Activated gamma-delta T cell treated with Interleukin-2 at 50 U/mL for 16 hours (primary cell): ENCODE results near the gene RNF128.

Source experiments
- DNase-seq: peaks from one replicate; pipeline ENCODE4 v3.0.0-alpha.2; 2020

The RNF128 gene, protein sequence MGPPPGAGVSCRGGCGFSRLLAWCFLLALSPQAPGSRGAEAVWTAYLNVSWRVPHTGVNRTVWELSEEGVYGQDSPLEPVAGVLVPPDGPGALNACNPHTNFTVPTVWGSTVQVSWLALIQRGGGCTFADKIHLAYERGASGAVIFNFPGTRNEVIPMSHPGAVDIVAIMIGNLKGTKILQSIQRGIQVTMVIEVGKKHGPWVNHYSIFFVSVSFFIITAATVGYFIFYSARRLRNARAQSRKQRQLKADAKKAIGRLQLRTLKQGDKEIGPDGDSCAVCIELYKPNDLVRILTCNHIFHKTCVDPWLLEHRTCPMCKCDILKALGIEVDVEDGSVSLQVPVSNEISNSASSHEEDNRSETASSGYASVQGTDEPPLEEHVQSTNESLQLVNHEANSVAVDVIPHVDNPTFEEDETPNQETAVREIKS

DNA sequence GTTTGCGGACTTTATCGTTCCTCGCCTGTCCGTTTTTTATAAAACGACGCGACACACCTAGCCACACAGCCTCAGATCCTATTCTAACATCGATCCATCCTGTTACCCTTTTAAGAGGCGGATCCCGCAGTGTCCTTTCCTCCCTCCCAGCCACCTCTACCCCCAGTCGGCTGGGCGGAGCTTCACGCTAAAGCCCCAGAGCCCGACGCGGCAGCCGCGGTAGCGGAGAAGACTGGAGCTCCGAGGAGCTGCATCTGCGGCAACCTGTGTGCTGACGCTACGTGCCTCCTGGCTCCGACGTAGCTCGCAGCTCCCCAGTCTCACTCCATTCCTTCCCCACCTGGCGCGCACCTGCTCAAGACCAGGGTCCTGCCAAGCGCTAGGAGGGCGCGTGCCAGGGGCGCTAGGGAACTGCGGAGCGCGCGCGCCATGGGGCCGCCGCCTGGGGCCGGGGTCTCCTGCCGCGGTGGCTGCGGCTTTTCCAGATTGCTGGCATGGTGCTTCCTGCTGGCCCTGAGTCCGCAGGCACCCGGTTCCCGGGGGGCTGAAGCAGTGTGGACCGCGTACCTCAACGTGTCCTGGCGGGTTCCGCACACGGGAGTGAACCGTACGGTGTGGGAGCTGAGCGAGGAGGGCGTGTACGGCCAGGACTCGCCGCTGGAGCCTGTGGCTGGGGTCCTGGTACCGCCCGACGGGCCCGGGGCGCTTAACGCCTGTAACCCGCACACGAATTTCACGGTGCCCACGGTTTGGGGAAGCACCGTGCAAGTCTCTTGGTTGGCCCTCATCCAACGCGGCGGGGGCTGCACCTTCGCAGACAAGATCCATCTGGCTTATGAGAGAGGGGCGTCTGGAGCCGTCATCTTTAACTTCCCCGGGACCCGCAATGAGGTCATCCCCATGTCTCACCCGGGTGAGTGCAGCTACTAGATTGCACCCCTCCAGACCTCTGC, at the start of gene RNF128:
Gene RNF128, plus strand, starts transcription at position 217 of the 953 bp plus-strand sequence. Its CDS starts 213 bp downstream, at position 430.
- no peak for DNase-seq

DNA sequence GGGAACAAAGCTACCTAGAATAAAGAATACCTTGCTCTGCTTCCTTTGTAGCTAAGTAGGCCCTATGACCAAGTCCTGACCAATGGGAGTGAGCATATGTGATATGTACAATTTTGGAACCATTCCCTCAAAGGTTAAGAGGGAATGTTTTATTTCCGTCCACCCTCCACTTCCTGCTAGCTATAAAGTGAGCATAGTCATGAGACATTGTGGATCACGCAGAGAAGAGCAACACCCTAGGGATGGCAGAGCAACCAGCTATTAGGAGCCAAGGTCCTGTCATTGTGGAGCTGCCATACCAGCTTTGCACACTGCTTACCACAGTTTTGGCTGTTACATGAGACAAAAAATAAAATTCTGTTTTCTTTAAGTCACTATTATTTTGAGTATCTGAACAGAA, 45.8 kb upstream of the RNF128 start:
- DNase-seq, result no peak

DNA sequence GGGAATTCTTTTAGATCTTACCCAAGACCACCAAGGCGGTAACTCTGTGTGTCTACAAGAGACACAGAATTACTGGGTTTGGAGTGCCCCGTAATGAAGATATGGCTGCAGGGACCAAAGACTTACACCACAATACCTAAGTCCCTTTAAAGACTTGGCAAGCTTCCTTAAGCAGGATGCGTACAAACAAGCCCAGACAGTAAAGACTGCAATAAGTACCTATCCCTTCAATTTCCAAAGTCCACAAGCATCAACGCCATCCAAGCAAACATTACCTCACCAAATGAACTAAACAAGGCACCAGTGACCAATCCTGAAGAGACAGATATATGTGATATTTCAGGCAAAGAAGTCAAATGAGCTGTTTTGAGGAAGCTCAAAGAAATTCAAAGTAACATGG, 42.3 kb upstream of the RNF128 start:
- DNase-seq, result no peak

DNA sequence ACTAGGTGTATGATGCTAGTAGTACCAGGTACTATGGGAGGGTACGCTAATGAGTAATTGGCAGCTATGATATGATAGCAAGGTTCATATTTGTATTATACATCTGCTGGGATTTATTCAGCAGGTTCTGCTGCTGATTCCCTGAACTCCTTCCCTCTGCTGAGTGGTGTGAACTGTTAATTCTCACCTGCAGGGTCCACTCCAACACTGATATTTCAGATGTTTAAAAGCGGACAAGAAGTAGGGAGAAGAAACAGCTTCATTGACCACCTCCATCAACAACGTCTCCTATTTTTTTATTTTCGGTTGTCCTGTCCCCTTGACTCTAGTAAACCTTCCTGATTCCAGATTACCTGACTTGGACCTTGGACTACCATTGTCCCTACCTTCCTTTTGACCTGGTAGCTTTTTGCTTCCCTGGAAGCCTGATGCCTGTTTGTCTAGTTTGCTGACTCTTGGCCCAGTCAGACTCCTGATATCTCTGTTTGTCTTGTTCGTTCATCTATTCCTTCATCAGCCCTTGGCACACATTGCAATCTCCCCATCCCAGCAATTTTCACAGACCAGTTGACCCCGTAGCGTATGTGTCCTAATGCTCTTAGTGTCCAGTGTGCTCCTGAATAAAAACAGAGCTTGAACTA, 34.0 kb upstream of the RNF128 start:
- no peak for DNase-seq

DNA sequence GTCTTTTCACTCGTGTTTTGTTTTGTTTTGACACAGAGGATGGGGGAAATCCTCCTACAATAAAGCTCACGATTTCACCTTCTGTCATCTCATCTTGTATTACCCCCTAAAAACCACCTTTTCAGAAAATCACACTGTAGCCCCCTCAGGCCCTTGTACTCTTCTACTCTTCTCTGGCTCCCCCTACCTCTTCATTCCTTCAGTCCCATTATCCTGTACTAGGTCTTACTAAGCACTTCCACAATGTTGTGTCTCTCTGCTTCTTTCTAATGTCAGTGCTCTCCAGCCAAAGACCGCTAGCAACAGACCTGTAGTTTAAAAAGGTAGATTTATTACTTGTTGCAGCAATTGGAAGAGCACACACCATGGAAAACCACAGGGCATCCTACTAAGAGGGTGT, 30.0 kb upstream of the RNF128 start:
- no peak for DNase-seq

DNA sequence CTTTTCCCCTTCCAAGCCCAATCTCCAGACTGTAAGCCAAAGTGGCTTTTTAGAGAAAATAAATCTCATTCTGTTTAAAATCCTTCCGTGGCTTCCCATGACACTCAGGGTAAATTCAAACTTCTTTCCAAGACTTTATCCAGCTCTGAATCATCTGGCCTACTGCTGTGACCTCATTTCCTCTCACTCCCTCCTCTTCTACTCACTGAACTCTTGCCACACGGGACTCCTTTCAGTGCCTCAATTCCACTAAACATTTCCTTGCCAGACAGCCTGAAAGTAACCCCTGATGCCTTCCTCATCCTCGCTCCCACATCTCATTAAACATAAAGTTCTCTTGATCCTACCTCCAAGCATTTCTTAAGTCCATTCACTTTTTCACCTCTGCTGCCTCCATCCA, 27.8 kb upstream of the RNF128 start:
- no peak for DNase-seq

DNA sequence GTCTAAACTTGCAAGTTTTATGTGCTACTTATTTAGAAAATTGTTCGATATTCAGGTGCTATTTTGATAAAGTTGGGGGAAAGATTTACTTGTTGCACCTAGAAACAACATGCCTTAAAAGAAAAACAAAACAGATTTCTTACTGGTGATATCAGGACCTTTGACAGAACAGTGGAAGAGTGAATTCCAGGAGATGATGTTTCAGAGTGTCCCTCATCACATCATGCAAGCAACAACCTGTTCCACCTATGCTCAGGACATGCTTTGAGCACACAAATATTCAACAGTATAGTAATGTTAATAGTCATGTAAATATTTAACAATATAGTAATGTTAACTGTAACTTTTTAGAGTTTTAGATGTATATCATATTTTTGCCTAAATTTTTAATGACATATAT, 23.9 kb upstream of the RNF128 start:
- DNase-seq, result no peak

DNA sequence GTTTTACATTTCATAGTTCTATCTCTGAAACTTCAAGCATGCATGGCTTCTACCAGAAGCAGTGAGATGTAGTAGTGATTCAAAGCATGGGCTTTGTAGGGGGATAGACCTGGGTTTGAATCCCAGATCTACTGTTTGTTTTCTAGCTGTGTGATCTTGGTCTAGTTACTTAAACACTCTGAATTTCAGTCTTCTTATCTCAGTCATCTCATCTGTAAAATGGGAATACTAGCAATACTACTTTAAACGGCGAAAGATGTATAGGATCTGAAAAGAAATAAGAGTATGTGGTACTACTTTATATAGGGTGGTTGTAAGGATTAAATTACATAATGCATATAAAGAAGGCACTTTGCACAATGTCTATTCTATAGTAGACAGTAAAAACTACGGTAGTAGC, 20.0 kb upstream of the RNF128 start:
- DNase-seq, result no peak

DNA sequence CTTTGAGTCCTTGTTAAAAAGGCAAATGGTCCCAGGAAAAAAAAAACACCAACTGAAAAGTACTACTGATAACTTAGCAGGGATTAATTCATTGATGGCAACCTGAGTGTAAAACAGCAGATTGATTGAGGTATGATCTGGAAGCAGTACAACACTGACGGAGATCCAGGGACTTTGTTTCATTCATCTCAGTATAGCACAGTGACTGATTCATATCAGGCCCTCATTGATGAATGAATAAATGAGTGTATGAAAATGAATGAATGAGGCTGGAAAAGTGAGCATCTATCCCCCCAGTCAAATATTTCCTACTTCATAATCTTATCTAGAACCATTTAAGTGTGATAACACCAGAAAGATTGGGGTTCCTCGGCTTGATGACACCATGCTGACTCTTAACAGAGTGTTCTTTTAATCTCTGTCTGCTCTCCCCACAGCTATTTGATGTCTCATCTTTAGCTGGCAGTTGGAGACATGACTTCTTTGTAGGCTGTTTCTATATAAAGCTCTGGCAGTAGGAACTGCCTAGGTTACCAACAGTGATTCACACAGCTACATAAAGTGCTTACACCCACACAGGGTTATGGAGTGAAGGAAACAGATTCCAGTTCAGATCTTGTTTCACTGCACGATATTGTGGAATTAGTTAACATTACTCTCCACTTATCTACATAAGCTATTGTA, 18.6 kb upstream of the RNF128 start:
- no peak for DNase-seq

DNA sequence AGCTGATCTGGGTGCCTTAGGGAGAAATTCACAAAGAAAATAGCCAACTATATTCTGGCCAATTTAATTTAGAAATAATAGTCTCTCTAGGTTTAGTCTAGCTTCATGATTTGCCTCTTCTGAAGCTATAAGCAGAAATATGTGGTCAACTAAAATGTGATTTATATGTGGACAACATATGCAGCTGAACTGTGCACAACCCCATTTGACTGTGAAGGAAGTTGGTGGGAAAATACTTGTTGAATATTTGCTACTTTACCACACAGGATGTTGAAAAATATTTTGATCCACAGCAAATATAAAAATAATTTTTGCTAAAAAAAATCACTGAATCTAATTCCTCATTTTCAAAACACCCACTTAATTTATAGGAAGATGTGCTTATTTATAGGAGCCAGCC, 15.7 kb upstream of the RNF128 start:
- DNase-seq, result no peak

DNA sequence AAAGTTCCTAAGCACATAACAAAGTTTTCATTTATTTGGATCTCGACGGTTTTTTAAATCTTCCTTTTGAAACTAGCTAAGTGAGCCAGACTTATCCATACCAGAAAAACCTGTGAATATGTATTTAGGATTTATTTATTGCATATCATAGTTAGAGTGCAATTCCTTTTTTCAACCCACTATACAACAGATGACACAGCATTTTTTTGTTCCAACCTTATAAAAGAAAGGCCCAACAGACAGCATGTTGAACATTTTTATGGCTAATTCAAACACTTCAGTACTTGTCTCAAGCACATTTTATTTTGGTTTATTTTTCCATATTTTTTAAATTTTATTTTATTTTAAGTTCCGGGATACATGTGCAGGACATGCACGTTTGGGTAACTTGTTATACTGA, 15.1 kb upstream of the RNF128 start:
- no peak for DNase-seq

DNA sequence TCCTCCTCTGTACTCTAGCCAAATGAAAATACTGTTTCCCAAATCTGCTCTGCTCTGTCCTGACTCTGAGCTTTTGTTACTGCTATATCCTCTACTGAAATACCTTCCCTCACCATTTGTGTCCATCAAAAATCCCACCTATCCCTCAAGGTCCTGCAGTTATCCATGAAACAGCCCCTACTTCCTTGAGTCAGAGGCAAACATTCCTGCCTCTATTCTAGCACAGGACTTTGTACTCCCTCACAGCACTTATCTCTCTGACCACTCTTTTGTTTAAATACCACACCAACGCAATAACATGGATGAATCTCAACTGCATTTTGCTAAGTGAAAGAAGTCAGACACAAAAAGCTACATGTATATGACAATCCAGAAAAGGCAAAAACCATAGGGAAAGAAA, 10.5 kb upstream of the RNF128 start:
- DNase-seq, result no peak

DNA sequence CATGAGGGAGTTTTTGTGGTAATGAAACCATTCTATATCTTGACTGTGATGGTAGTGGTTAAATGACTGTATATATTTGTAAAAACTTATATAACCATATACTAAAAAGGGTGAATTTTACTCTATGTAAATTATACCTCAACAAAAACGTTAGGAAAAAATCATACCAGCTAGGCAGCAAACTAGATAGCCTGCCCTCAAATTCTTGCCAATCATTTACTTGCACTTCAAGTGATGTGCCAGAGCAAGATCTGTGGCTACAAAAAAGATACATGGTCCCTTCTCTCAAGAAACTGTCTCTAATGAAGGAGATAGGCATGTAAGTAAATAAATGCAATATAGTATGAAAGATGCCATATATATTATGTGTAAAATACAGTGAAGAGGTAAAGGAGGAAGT, 10.0 kb upstream of the RNF128 start:
- DNase-seq, result no peak

DNA sequence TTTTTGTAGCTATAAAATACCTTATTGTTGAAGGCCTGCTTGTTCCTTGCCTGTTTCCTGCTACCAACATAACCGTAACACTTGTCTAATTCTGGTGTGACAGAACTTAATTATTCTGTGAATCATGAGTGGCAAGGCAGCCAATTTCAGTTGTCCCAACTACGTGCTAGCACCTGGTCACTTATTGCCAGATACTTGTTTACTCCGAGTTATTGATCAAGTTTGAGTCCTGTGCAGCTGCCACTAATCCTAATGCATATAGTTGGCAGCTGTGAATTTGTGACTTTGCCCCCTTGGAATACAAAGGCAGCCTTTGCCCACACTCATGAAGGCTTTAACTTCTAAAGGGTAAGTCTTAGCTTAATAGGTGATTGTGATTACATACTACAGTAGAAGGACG, 7.8 kb upstream of the RNF128 start:
- DNase-seq, result no peak

DNA sequence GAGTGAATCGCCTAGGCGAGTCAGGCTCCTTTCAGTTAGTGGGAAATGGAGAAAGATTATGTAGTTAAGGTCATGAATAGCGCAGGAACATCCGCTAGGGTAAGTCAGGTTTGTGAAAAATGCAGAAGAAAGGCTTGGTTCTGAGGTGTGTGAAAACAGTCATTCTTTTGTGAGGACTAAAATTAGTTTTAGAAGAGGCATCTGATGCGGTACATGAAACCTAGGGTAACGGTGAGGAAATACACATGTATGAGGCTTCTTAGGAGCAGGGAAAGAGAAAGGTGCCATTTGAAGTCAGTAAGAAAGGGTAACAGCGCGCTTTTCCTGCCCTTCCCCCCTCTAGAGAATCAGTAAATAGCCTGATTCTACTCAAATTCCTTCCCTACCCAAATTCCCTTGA, 570 bp upstream of the RNF128 start:
- DNase-seq, result no peak

DNA sequence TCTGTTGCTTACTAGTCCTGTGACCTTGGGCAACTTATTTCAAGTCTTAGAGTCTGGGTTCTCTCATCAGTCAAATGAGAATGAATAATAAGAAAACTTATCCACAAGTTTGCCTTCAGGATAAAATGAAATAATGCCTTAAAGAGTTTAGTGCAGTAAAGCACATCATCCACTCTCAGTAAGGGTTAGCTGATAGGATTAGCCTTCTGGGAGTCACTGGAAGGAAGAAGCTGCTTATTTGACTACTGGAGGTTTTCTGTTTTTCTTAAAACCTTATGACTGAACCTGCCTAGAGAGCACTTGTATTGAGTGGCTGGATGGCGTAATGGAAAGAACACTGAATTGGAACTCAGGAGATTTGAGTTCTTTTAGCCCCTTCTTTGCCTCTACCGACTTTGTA, 1.8 kb downstream of the RNF128 start:
- no peak for DNase-seq

DNA sequence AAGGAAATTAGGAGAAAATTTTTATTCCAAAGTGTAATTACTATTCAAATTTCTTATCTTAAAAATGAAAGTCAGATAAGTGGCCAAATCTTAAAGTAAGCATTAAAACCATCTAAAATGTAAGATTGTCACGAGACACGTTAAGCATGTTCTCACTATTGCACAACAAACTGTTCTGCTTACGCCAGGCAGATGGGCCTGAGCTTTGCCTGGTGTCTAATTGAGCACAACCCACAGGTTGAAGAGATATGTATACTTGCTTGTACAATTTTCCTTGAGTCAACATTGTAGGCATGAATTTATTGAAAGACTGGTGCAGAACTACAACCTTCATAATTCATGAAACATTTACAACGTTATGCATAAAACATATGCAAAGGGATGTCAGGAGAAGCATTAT, 3.9 kb downstream of the RNF128 start:
- DNase-seq, result no peak

DNA sequence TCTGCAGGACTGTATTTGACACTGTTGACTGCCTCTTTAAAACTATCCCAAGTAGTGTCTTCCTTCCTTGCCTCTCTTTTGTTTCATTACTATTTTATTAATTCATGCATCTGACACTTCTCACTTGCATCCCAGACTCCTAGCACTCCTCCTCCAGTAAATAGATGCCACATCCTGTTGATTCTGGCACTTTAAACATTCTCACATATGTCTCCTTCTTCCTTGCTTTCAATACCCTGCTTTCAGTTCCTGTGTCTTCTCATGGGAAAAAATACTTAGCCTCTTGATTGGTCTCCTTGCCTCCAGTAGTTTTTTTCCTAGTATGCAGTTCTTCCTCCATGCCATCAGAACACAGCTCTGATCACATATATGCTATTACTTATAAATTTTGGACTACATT, 5.1 kb downstream of the RNF128 start:
- no peak for DNase-seq

DNA sequence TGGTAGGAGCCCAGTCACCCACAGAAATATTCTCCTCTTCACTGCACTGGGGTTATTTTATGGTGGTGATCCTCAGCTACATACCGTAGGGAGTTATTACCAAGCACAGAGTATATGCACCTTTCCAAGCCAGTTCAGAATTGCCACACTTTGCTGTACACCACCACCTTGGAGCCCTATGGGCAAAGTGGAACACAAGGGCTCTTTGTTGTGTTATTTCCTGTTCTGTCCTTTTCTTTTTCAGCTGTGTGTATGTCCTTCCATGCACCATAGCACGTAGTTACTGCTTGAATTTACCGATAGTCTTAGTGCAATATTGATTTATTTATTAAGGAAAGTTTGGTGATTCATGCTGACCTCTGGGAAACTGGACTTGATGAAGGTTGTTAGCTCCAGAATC, 8.3 kb downstream of the RNF128 start:
- DNase-seq, result no peak

DNA sequence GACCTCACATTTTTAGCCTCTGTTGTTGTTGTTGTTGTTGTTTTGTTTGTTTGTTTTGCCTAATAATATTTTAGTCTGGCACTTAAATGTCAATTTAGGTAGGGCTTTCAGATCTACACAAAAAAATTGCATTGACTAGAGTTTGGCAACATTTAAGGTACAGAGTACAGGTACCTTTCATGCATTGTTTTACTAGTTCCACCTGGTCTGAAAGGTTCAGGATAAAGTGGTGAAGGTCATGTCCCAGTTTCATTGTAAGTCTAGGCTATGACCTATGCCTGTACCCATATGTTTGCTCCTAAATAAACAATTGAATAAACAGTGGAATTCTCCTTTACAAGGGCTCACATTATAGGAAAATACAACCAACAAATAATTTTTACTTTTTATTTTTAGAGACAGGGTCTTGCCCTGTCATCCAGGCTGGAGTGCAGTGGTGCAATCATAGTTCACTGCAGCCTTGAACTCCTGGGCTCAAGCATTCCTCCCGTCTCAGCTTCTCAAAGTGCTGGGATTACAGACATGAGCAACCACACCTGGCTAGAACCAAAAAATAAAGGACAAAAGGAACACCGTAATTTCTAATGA, 13.8 kb downstream of the RNF128 start:
- no peak for DNase-seq

DNA sequence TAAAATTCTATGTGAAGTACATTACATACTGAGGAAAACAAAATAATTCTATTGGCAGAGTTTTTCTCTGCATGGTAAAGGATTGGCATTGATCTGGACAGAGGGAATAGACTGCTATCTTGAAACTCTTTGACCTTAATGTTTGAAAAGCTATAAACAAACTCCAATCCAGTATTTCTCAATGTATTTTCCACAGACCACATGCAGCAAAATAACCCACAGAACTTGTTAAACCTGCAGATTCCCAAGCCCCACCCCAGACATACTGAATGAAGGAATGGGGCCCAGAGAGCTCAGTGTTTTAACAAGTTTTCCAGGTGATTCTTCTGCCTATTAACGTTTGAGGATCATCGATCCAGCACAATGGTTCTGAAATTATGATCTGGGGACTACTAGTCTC, 15.7 kb downstream of the RNF128 start:
- no peak for DNase-seq

DNA sequence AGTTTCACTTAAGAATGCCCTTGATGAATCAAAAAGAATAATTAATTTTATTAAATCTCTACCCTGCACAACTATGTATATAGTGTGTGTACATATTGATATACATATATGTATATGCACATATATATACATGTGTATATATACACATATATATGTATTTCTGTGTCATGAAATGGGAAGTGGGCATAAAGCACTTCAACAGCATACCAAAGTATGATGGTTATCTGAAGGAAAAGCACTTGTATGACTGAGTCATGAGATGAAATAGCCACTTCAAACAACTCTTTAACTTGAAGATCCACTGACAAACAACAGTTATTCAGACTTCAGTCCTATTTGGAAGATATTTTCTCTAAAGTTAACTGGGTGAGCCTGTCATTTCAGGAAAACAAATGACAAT, 16.3 kb downstream of the RNF128 start:
- no peak for DNase-seq

DNA sequence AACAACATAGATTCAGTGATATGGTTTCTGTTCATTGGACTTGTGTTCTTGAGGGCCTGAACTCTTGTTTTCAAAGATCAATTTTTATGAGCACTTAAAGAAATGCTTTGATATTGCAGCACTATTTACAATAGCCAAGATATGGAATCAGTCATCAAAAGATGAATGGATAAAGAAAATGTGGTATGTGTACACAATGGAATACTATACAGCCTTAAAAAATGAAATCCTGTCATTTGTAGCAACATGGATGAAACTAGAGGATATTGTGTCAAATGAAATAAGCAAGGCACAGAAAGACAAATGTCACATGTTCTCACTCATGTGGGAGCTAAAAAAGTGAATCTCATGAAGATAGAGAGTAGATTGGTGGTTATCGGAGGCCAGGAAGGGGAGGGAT, 21.9 kb downstream of the RNF128 start:
- no peak for DNase-seq
